K562 (cell line): ENCODE results near the gene SF3B3. TPM values are rescaled to one million over a fixed set of nuclear protein-coding genes. Genes with fewer than 3 reads are reported as not detected.

Source experiments
- CBFA2T2 ChIP-seq: fragments of 450-650 bp; conservative IDR thresholded peaks from 2 replicates; pipeline ENCODE4 v1.6.1; 2017; ENCODE audit warnings: mild to moderate bottlenecking
- KAT8 ChIP-seq: fragments of 450-650 bp; IDR thresholded peaks from 2 replicates; pipeline ENCODE4 v1.6.1; 2016; ENCODE audit warnings: low read depth, mild to moderate bottlenecking
- MCM3 ChIP-seq: fragments of 450-650 bp; IDR thresholded peaks from 2 replicates; pipeline ENCODE4 v1.6.1; 2016
- MGA ChIP-seq: fragments of 450-650 bp; IDR thresholded peaks from 2 replicates; pipeline ENCODE4 v1.6.1; 2016; ENCODE audit warnings: mild to moderate bottlenecking, moderate library complexity
- NRF1 ChIP-seq, 2 experiments: fragments of 450-650 bp; IDR thresholded peaks in 1 of 2; conservative IDR thresholded peaks in 1 of 2; 2 replicates each; pipeline ENCODE4 v1.6.1; 2014; ENCODE audit warnings: mild to moderate bottlenecking in 2 of 2
- POLR2G ChIP-seq: fragments of 200-400 bp; formaldehyde crosslinking; IDR thresholded peaks from 2 replicates; pipeline ENCODE4 v1.6.1; 2017; ENCODE audit warnings: low read depth, mild to moderate bottlenecking, antibody characterized with exemption, low read length, moderate library complexity
- RBFOX2 ChIP-seq: fragments of 200-400 bp; formaldehyde crosslinking; IDR thresholded peaks from 2 replicates; pipeline ENCODE4 v1.6.1; 2017; ENCODE audit warnings: low read depth, mild to moderate bottlenecking, low read length, moderate library complexity
- RBM39 ChIP-seq: fragments of 200-400 bp; formaldehyde crosslinking; optimal IDR thresholded peaks from 2 replicates; pipeline ENCODE3; 2018; ENCODE audit warnings: low read depth, low read length
- SIRT6 ChIP-seq: IDR thresholded peaks from one replicate; pipeline ENCODE4 v1.6.1; 2012; ENCODE audit warnings: low read depth, mild to moderate bottlenecking, control low read depth, inconsistent platforms, low read length, moderate library complexity
- SP1 ChIP-seq: sonication (generic); formaldehyde crosslinking; IDR thresholded peaks from 2 replicates; pipeline ENCODE4 v1.8.1; 2022; ENCODE audit warnings: mild to moderate bottlenecking, missing genetic modification reagents
- STAG1 ChIP-seq: sonication (generic); formaldehyde crosslinking; IDR thresholded peaks from 2 replicates; pipeline ENCODE4 v1.5.0; 2020; ENCODE audit warnings: missing genetic modification reagents, borderline replicate concordance
- TOE1 ChIP-seq, 2 experiments: fragments of 450-650 bp in 1 of 2; sonication (generic) in 1 of 2; formaldehyde crosslinking in 1 of 2; IDR thresholded peaks; 2 replicates each; pipeline versions ENCODE4 v1.7.1 to v1.8.0; 2016 to 2022; ENCODE audit warnings: borderline replicate concordance in 2 of 2, mild to moderate bottlenecking in 2 of 2, antibody characterized with exemption in 1 of 2, inconsistent platforms in 1 of 2, low read depth in 1 of 2, missing genetic modification reagents in 1 of 2, moderate library complexity in 1 of 2
- ZSCAN29 ChIP-seq: fragments of 450-650 bp; IDR thresholded peaks from 2 replicates; pipeline ENCODE4 v1.6.1; 2017
- polyA plus RNA-seq, 8 experiments: library from polyadenylated mRNA; depleted of rRNA in 4 of 8; stranded (reverse) in 5 of 8; unstranded in 3 of 8; fragments of >200 nt; fragmentation: Nextera tagmentation in 2 of 8; fragmentation: Illumina TruSeq in 1 of 8; extraction: Ambion mirVana in 2 of 8; extraction: Trizol in 1 of 8; gene quantifications; 2 replicates each; pipeline versions ENCODE4 v1.2.1 to v1.2.3, GENCODE V29; 2011 to 2014; ENCODE audit warnings: inconsistent platforms in 1 of 8, missing spikeins in 1 of 8
- total RNA-seq, 7 experiments: library from RNA; depleted of rRNA in 6 of 7; stranded (reverse); fragments of >200 nt in 6 of 7; fragmentation: Illumina TruSeq in 2 of 7; extraction: Trizol in 2 of 7; gene quantifications; 2 replicates each; pipeline versions ENCODE4 v1.2.1 to v1.2.3, GENCODE V29; 2011 to 2021; ENCODE audit warnings: low replicate concordance in 1 of 7

The SF3B3 gene
- total and polyA plus RNA-seq, 9 of the 15 experiments (the other 6 are each of a cell fraction or from before 2014, with no cell fraction given): 98.9 to 546 (median 221) TPM

GRCh38 chr16:70523743-70524398 is at the start of gene SF3B3 (continued):
- TF ChIP-seq MGA (peak; percentile 54; the same call in 1 of the 2 replicates), NRF1 (conservative IDR thresholded peaks at IDR 0.05 in 1 of 2, IDR thresholded peaks at IDR 0.05 in 1 of 2) (0 out of 4 replicates have a peak, but pooled peaks of 1 of the 2 experiments have one; percentile 8), POLR2G (peak; percentile 85), STAG1 (CRISPR knock-in tag) (no peak), TOE1 (IDR thresholded peaks at IDR 0.05; ENCODE audit: borderline replicate concordance) (peak; percentile 46), TOE1 (CRISPR knock-in tag; IDR thresholded peaks at IDR 0.05; ENCODE audit: borderline replicate concordance, low read depth) (0 out of 2 replicates have a peak, but pooled peaks have one; percentile 24), ZSCAN29 (peak; percentile 46; the same call in 1 of the 2 replicates), MCM3 (no peak), CBFA2T2 (0 out of 2 replicates have a peak, but pooled peaks have one; percentile 13), RBM39 (peak; percentile 41), SP1 (CRISPR knock-in tag) (0 out of 2 replicates have a peak, but pooled peaks have one; percentile 59), RBFOX2 (peak; percentile 90), KAT8 (peak; percentile 63; the same call in 1 of the 2 replicates), SIRT6 (peak; percentile 57)
